GM12801 (cell line): ENCODE measurements around the gene GNAZ.

ENCODE experiments used
- CTCF ChIP-seq: IDR thresholded peaks from one replicate; pipeline ENCODE4 v1.5.1; 2011; ENCODE audit warnings: control low read depth; ENCODE audit not compliant: insufficient read length; ENCODE audit errors: extremely low read depth

GNAZ gene

GRCh38 chr22:23122216-23122957 lies 52.1 kb downstream of the GNAZ start:
- TF ChIP-seq CTCF, result no peak

- no peak for TF ChIP-seq CTCF
Observed at GRCh38 chr22:23122992-23123803, 52.9 kb downstream of the GNAZ start.

- TF ChIP-seq CTCF, result no peak
Observed at GRCh38 chr22:23123804-23124254, 53.5 kb downstream of the GNAZ start.

- TF ChIP-seq CTCF, result no peak
Observed at GRCh38 chr22:23124611-23125511, 54.5 kb downstream of the GNAZ start.

GRCh38 chr22:23125512-23126103 lies 55.3 kb downstream of the GNAZ start:
- no peak for TF ChIP-seq CTCF

- no peak for TF ChIP-seq CTCF
Observed at GRCh38 chr22:23126165-23127054, 56.1 kb downstream of the GNAZ start.
